KOPT-K1 (cell line): ENCODE results near the gene ID4.

Experiments used
- H3K27ac ChIP-seq: fragments of 200-600 bp; sonication (generic); 2 replicates; pipeline ENCODE4 v1.5.1; 2016; ENCODE audit warnings: antibody characterized with exemption, mild to moderate bottlenecking, low read depth, low read length; ENCODE audit not compliant: poor library complexity, severe bottlenecking
- H3K36me3 ChIP-seq: fragments of 200-600 bp; sonication (generic); 2 replicates; pipeline ENCODE4 v1.5.1; 2017; ENCODE audit warnings: antibody characterized with exemption, mild to moderate bottlenecking, low read length, moderate library complexity; ENCODE audit not compliant: insufficient read depth
- H3K9me3 ChIP-seq: fragments of 200-600 bp; sonication (generic); 2 replicates; pipeline ENCODE4 v1.5.1; 2017; ENCODE audit warnings: antibody characterized with exemption, low read length, mild to moderate bottlenecking; ENCODE audit not compliant: insufficient read depth, poor library complexity, severe bottlenecking

Gene ID4

GRCh38 chr6:19866173-19866984, 29.2 kb downstream of the ID4 start:
- Histone ChIP-seq H3K27ac (no peak overlapping the region), H3K36me3 (no peaks in the 10 kb centered on the region), H3K9me3 (no peaks in the 10 kb centered on the region)

- no peaks in the 10 kb centered on the region for H3K36me3 ChIP-seq
- no peaks in the 10 kb centered on the region for H3K9me3 ChIP-seq
- H3K27ac ChIP-seq, result no peak overlapping the region
Observed at GRCh38 chr6:19866985-19867627, 29.9 kb downstream of the ID4 start.

GRCh38 chr6:19869464-19869863, 32.3 kb downstream of the ID4 start:
- Histone ChIP-seq H3K36me3 (no peaks in the 10 kb centered on the region), H3K9me3 (no peaks in the 10 kb centered on the region)

GRCh38 chr6:19870322-19870721, 33.2 kb downstream of the ID4 start:
- H3K27ac ChIP-seq, result no peak overlapping the region
- H3K9me3 ChIP-seq, result no peaks in the 10 kb centered on the region
- H3K36me3 ChIP-seq, result no peaks in the 10 kb centered on the region

More at GRCh38 chr6:19869464-19869863, 32.3 kb downstream of the ID4 start:
- H3K27ac ChIP-seq, result no peak overlapping the region

- H3K27ac ChIP-seq, result no peak overlapping the region
- no peaks in the 10 kb centered on the region for H3K9me3 ChIP-seq
- H3K36me3 ChIP-seq, result no peaks in the 10 kb centered on the region
Observed at GRCh38 chr6:19873031-19873430, 35.9 kb downstream of the ID4 start.

- H3K27ac ChIP-seq, result no peak overlapping the region
- no peaks in the 10 kb centered on the region for H3K9me3 ChIP-seq
- no peaks in the 10 kb centered on the region for H3K36me3 ChIP-seq
Observed at GRCh38 chr6:19876672-19877071, 39.5 kb downstream of the ID4 start.

GRCh38 chr6:19879663-19880062, 42.5 kb downstream of the ID4 start:
- H3K27ac ChIP-seq, result no peak overlapping the region
- no peaks in the 10 kb centered on the region for H3K9me3 ChIP-seq
- H3K36me3 ChIP-seq, result no peaks in the 10 kb centered on the region

- Histone ChIP-seq H3K36me3 (no peaks in the 10 kb centered on the region), H3K27ac (no peak overlapping the region), H3K9me3 (no peaks in the 10 kb centered on the region)
Observed at GRCh38 chr6:19880066-19880465, 42.9 kb downstream of the ID4 start.

GRCh38 chr6:19891451-19891850, 54.3 kb downstream of the ID4 start:
- H3K36me3 ChIP-seq, result no peaks in the 10 kb centered on the region
- no peak overlapping the region for H3K27ac ChIP-seq
- H3K9me3 ChIP-seq, result no peaks in the 10 kb centered on the region
